Activated CD4-positive, CD25-positive, alpha-beta regulatory T cell (primary cell): ENCODE results near the gene PLIN5.

Source experiments
- DNase-seq, 4 experiments: peaks; one replicate each; lab custom pipeline; 2025; lab: John Stamatoyannopoulos, UW

PLIN5 gene

GRCh38 chr19:4521888-4522242, 13.2 kb downstream of the PLIN5 start:
- DNase-seq = no peak

GRCh38 chr19:4521170-4521887, 13.7 kb downstream of the PLIN5 start:
- no peak for DNase-seq

GRCh38 chr19:4519521-4520277, 15.3 kb downstream of the PLIN5 start:
- no peak for DNase-seq

- DNase-seq = no peak
Observed at GRCh38 chr19:4519172-4519496, 15.9 kb downstream of the PLIN5 start.

- no peak for DNase-seq
Observed at GRCh38 chr19:4518345-4519171, 16.5 kb downstream of the PLIN5 start, which contains the start of gene PLIN4. Gene PLIN4 (minus strand): TSS chr19:4518486. CDS start chr19:4518272, 214 bp downstream.

GRCh38 chr19:4517451-4518057, 17.5 kb downstream of the PLIN5 start:
- DNase-seq = no peak

GRCh38 chr19:4516939-4517300, 18.1 kb downstream of the PLIN5 start:
- DNase-seq = no peak

- no peak for DNase-seq
Observed at GRCh38 chr19:4516199-4516938, 18.7 kb downstream of the PLIN5 start.

GRCh38 chr19:4515732-4516131, 19.3 kb downstream of the PLIN5 start:
- DNase-seq = no peak

GRCh38 chr19:4513248-4513647, 21.8 kb downstream of the PLIN5 start:
- DNase-seq = no peak

GRCh38 chr19:4512070-4512469, 23.0 kb downstream of the PLIN5 start:
- no peak for DNase-seq

GRCh38 chr19:4511300-4512054, 23.5 kb downstream of the PLIN5 start:
- no peak for DNase-seq

- no peak for DNase-seq
Observed at GRCh38 chr19:4510435-4511255, 24.4 kb downstream of the PLIN5 start.

- no peak for DNase-seq
Observed at GRCh38 chr19:4508698-4509097, 26.3 kb downstream of the PLIN5 start.

- DNase-seq = no peak
Observed at GRCh38 chr19:4507804-4508203, 27.2 kb downstream of the PLIN5 start.

GRCh38 chr19:4507150-4507452, 27.9 kb downstream of the PLIN5 start:
- DNase-seq = no peak

- DNase-seq = no peak
Observed at GRCh38 chr19:4506449-4507149, 28.4 kb downstream of the PLIN5 start.

GRCh38 chr19:4505570-4506448, 29.2 kb downstream of the PLIN5 start:
- no peak for DNase-seq
